Thyroid gland (tissue), 4 donors: ENCODE data around the gene OR6B1.

ENCODE experiments used
- CTCF ChIP-seq, 6 experiments: fragments of 200-600 bp in 3 of 6; fragments of 450-650 bp in 3 of 6; sonication (generic) in 3 of 6; IDR thresholded peaks; one replicate each; pipeline ENCODE4 v1.5.1; 2016 to 2019; ENCODE audit warnings: antibody characterized with exemption in 6 of 6, mild to moderate bottlenecking in 2 of 6, inconsistent platforms in 1 of 6, moderate library complexity in 1 of 6
- POLR2A ChIP-seq, 2 donors: fragments of 450-650 bp; IDR thresholded peaks; one replicate each; pipeline ENCODE4 v1.6.1; 2017; ENCODE audit warnings: antibody characterized with exemption in 2 of 2, mild to moderate bottlenecking in 2 of 2, moderate library complexity in 1 of 2

DNA sequence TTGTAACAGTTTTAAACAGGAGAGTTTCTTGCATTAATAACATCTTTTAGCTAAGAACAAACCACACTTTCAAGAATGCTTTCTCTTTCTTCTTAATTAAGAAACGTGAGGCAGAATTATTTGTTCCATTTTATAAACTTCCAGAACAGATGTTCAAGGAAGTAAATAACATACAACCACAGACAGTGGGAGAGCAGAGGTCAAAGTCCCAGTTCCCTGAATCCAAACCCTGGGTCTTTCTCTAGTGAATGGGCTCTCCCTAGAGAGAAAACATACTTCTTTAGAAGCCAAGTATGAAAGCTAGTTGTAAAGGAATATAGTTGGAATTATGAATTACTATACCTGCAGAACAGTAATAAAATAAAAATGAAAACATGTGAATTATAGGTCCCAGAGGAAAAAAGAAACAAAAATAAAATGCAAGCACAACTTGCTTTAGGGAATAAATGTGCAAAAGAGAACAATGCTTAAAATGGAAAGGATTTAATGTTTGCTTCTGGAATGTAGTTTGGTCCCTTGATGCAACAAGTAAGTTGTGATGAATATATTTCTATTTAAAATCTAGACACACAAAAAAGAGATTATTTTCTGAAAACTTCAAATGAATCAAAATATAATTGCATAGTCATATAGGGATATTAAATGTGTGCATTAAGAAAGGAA, 6.0 kb downstream of the OR6B1 start:
- TF ChIP-seq CTCF (IDR thresholded peaks at IDR 0.05) (no peak), POLR2A (IDR thresholded peaks at IDR 0.05) (no peak)
